GM12872 (cell line): Measurements from ENCODE around the gene SLC25A18.

Experiments
- TF ChIP-seq, protein P1 (sequence below): IDR thresholded peaks from 3 replicates; pipeline ENCODE4 v1.5.1; 2011; ENCODE audit warnings: low read depth, mild to moderate bottlenecking, low read length, moderate library complexity; ENCODE audit not compliant: insufficient read depth

The SLC25A18 gene

GRCh38 chr22:17627961-17628405 lies 64.7 kb downstream of the SLC25A18 start:
- TF ChIP-seq, protein P1, sequence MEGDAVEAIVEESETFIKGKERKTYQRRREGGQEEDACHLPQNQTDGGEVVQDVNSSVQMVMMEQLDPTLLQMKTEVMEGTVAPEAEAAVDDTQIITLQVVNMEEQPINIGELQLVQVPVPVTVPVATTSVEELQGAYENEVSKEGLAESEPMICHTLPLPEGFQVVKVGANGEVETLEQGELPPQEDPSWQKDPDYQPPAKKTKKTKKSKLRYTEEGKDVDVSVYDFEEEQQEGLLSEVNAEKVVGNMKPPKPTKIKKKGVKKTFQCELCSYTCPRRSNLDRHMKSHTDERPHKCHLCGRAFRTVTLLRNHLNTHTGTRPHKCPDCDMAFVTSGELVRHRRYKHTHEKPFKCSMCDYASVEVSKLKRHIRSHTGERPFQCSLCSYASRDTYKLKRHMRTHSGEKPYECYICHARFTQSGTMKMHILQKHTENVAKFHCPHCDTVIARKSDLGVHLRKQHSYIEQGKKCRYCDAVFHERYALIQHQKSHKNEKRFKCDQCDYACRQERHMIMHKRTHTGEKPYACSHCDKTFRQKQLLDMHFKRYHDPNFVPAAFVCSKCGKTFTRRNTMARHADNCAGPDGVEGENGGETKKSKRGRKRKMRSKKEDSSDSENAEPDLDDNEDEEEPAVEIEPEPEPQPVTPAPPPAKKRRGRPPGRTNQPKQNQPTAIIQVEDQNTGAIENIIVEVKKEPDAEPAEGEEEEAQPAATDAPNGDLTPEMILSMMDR, result no peak

DNA sequence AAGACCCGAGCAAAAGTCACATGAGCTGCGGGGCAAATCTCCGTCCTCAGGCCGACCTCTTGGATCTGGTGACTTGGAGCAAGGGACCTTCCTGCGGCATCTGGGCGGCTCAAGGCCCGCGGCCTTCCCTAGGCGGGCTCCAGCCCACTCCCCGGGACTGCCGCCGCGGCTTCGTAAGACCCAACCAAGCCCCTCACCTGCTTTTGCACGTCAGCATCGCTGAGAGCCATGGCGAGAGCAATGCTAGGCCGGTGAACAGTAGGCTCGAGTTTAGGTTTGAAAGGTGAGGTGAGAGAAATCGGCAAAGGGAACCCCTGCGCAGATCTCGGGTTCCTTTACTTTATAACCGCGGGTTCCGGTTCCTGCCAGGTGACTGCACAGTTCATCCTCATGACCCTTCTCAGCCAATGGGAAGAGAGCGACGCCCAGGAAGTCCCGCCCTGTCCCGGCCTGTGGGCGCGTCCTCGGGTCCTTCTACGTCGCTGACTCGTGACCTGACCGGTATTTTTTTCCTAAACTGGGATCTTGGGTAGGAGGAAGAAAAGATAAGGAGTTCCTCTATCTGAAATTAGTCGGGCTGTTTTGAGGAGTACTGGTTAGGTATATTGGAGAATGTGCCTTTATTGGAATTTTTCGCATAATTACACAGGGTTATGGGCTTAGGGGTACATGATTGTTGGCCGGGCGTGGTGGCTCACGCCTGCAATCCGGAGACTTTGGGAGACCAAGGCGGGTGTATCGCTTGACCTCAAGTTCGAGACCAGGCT lies 65.3 kb downstream of the SLC25A18 start, which contains the start of gene ATP6V1E1:
Gene ATP6V1E1, minus strand, starts transcription at position 344 of the 767 bp plus-strand sequence. Its CDS starts 114 bp downstream, at position 230.
- TF ChIP-seq, protein P1, result no peak

DNA sequence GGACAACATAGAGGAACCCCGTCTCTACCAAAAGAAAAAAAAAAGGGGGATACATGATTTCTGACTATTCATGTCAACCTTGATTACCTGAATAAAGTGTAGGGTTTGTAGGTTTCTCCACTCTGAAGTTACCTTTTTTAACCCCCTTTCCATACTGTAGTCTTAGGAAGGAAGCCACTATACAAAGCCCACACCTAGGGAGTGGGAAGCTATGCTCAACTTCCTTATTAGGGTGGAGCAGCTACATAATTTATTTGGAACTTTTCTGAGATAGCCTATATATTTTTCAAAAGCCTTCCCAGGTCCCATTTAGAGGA lies 65.8 kb downstream of the SLC25A18 start:
- TF ChIP-seq, protein P1, result no peak

DNA sequence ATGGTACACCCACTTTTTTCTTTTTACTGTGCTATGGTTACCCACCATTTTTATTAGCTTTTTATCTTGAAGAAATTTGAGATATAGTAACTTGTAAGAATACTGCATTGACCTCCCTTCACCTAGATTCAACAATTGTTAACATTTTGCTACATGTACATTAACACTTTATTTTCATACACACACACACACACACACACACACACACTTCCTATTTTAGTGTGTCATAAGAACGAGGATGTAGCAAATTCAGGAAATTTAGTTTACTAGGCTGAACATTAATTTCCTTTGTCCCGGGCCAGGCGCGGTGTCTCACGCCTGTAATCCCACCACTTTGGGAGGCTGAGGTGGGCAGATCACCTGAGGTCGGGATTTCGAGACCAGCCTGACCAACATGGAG lies 66.3 kb downstream of the SLC25A18 start:
- TF ChIP-seq, protein P1, result no peak

GRCh38 chr22:17631076-17631565 lies 67.8 kb downstream of the SLC25A18 start:
- TF ChIP-seq, protein P1, result no peak

- TF ChIP-seq, protein P1, result no peak
Measured at GRCh38 chr22:17633217-17633997, 70.1 kb downstream of the SLC25A18 start.

DNA sequence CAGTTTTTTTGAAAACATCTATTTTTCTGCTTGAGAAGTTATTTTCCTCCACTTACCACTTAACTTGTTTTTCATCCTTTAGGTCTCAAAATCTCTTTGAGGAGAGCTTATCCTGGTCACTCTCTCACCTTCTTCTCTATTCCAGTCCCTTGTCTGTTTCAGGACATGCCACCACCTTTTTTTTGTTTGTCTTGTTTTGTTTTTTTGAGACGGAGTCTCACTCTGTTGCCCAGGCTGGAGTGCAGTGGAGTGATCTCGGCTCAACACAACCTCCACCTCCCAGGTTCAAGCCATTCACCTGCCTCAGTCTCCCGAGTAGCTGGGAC lies 70.7 kb downstream of the SLC25A18 start:
- TF ChIP-seq, protein P1, result no peak
